Measurements from ENCODE around the gene PGK1.

DNA sequence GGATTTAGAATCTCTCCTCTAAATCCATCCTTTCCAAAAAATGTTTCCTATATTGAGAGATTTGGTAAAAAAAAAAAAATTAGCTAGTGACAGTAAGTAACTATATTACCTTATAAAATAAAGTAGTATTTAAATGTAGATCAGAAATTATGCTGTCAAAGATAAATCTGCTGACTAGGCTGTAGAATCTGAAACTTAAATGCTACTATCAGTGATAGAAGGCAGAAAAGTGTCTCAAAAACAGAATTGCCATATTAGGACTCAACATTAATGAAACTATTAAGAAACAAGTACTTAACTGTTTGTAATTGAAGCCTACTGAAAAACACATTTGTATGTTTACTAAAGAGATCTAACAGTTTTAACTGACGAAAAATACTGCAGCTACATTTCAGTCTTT is 27.1 kb downstream of the PGK1 start:
- TF ChIP-seq, protein P1, sequence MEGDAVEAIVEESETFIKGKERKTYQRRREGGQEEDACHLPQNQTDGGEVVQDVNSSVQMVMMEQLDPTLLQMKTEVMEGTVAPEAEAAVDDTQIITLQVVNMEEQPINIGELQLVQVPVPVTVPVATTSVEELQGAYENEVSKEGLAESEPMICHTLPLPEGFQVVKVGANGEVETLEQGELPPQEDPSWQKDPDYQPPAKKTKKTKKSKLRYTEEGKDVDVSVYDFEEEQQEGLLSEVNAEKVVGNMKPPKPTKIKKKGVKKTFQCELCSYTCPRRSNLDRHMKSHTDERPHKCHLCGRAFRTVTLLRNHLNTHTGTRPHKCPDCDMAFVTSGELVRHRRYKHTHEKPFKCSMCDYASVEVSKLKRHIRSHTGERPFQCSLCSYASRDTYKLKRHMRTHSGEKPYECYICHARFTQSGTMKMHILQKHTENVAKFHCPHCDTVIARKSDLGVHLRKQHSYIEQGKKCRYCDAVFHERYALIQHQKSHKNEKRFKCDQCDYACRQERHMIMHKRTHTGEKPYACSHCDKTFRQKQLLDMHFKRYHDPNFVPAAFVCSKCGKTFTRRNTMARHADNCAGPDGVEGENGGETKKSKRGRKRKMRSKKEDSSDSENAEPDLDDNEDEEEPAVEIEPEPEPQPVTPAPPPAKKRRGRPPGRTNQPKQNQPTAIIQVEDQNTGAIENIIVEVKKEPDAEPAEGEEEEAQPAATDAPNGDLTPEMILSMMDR (IDR thresholded peaks at IDR 0.05) = no peak
- no peak for TF ChIP-seq POLR2AphosphoS5 (IDR thresholded peaks at IDR 0.05)

Data from sigmoid colon (tissue), 4 donors.